ENCODE results near the gene AASS.

- TF ChIP-seq REST (tag by site-specific recombination; IDR thresholded peaks at IDR 0.05): no peak
- no peak for TF ChIP-seq ZNF155 (tag by site-specific recombination; IDR thresholded peaks at IDR 0.05)
- no peak for TF ChIP-seq CTCF (tag by site-specific recombination; IDR thresholded peaks at IDR 0.05)
- no peak for TF ChIP-seq ZNF76 (tag by site-specific recombination; IDR thresholded peaks at IDR 0.05; ENCODE audit: borderline replicate concordance, low read depth)
- no peak for TF ChIP-seq ZNF776 (tag by site-specific recombination; IDR thresholded peaks at IDR 0.05; ENCODE audit: borderline replicate concordance)
- no peak for TF ChIP-seq ZSCAN30 (tag by site-specific recombination; IDR thresholded peaks at IDR 0.05)
- TF ChIP-seq ZNF2 (tag by site-specific recombination; IDR thresholded peaks at IDR 0.05): no peak
Measured at GRCh38 chr7:122046402-122046801, 97.6 kb downstream of the AASS start.
